ENCODE measurements around the gene EIF4G3. TPM values are rescaled to one million over a fixed set of nuclear protein-coding genes. Genes with fewer than 3 reads are reported as not detected.
"Not testable (repeated sequence)": the region's sequence is repeated elsewhere in the genome, so short reads cannot be mapped to it uniquely, and the experiment has no call there.

EIF4G3 gene
- total and polyA plus RNA-seq, 12 donors: 13.3 to 50.2 (median 36.1) TPM

- Histone ChIP-seq H3K27me3 (no peaks in the 10 kb centered on the region), H3K4me3 (no peak overlapping the region), H3K27ac (no peak overlapping the region), H3K4me1 (no peaks in the 10 kb centered on the region), H3K9me3 (no peaks in the 10 kb centered on the region), H3K36me3 (peaks cover 0 to 52% (median 16%) of the 10 kb centered on the region in 9 donors)
- 98 to 100% methylated on average over 1 of the region's 1 CpG for WGBS, 2 donors
- ATAC-seq: no peak
- no peak for DNase-seq
- intact Hi-C loops (cut with DNase I): no loop called here
- TF ChIP-seq CTCF (IDR thresholded peaks at IDR 0.05): no peak
Measured at GRCh38 chr1:20867062-20867461, 309.6 kb downstream of the EIF4G3 start.

DNA sequence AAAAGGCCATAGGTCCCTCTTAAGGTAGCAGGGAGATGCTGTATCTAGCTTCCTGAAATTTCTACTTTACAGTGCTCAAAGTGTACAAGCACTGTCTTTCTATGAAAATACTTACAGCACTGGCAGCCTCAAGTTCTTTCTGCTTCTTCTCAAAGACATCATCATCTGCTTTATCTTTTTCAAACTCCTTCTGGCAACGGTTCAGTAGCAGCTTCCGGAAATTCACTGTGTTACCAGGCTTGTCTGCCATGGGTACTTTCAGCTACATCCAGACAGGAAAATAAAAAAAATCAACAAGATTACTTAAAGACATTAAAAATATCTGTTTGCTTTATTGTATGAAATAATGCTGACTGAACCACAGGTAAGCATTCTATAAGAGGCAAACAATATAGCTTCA lies 311.7 kb downstream of the EIF4G3 start:
- Histone ChIP-seq H3K36me3 (peaks cover 0 to 64% (median 22%) of the 10 kb centered on the region in 9 donors), H3K4me3 (no peak overlapping the region), H3K4me1 (no peaks in the 10 kb centered on the region), H3K27ac (no peak overlapping the region), H3K9me3 (no peaks in the 10 kb centered on the region), H3K27me3 (no peaks in the 10 kb centered on the region)
- WGBS, 2 donors: 58 to 61% methylated on average over 2 of the region's 2 CpGs
- TF ChIP-seq CTCF (IDR thresholded peaks at IDR 0.05): no peak
- intact Hi-C loops (cut with DNase I): no loop called here
- no peak for ATAC-seq
- DNase-seq: no peak

DNA sequence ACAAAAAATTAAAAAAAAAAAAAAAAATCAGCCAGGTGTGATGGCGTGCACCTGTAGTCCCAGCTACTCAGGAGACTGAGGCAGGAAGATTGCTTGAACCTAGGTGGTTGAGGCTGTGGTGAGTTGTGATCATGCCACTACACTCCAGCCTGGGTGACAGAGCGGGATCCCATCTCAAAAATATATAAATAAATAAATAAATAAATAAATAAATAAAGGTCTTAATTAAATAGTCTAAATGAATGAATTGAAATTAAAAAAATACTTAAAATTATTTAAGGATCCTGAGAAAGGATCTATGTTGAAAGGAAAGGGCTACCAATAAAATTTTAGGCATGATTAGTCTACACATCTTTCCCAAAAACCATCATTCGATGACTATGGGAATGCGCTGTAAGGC lies 322.2 kb downstream of the EIF4G3 start:
- H3K4me3 ChIP-seq: no peak overlapping the region
- ATAC-seq (no peak), DNase-seq (no peak)
- H3K27ac ChIP-seq: no peak overlapping the region
- TF ChIP-seq CTCF (IDR thresholded peaks at IDR 0.05): no peak
- intact Hi-C loops (cut with DNase I): no loop called here
- peaks cover 0 to 100% (median 34%) of the 10 kb centered on the region in 9 donors for H3K36me3 ChIP-seq
- 99% methylated on average over 4 of the region's 4 CpGs for WGBS, 2 donors
- H3K27me3 ChIP-seq: no peaks in the 10 kb centered on the region
- no peaks in the 10 kb centered on the region for H3K4me1 ChIP-seq
- no peaks in the 10 kb centered on the region for H3K9me3 ChIP-seq

DNA sequence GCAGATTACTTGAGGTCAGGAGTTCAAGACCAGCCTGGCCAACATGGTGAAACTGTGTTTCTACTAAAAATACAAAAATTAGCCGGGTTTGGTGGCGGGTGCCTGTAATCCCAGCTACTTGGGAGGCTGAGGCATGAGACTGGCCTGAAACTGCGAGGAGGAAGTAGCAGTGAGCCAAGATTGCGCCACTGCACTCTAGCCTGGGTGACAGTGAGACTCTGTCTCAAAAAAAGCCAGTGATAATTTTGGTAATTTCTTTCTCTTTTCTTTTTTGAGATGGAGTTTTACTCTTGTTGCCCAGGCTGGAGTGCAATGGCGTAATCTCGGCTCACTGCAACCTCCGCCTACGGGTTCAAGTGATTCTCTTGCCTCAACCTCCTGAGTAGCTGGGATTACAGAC lies 324.9 kb downstream of the EIF4G3 start:
- peaks cover 0 to 100% (median 33%) of the 10 kb centered on the region in 9 donors for H3K36me3 ChIP-seq
- whole genome bisulfite sequencing, 2 donors: 86 to 95% methylated on average over 8 of the region's 8 CpGs
- H3K27ac ChIP-seq; H3K4me1 ChIP-seq; DNase-seq; H3K27me3 ChIP-seq; intact Hi-C loops (cut with DNase I); ATAC-seq; H3K4me3 ChIP-seq; H3K9me3 ChIP-seq: not testable (repeated sequence)

DNA sequence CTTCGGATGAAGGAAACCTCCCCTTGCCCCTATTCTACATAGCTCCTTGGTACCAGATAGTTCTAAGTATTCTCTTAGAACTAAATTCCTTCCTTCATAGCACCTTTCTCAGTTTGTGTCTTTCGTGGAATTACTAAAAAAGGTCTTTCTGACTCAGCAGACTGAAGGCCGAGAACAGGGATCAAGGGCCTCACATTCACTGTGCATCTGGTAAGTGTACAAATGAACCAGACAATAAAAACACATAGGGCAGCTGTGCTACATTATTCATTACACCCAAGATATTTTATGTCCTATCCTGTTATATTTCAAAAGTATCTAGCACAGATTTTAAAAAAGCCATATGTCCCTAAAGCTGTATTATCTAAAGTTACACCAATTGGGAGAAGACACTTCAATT lies 326.7 kb downstream of the EIF4G3 start:
- Histone ChIP-seq H3K9me3 (no peaks in the 10 kb centered on the region), H3K36me3 (peaks cover 0 to 100% (median 33%) of the 10 kb centered on the region in 9 donors), H3K27ac (no peak overlapping the region), H3K27me3 (no peaks in the 10 kb centered on the region), H3K4me1 (no peaks in the 10 kb centered on the region), H3K4me3 (no peak overlapping the region)
- intact Hi-C loops (cut with DNase I): no loop called here
- ATAC-seq (no peak), DNase-seq (no peak)
- WGBS, 2 donors: 92 to 95% methylated on average over 3 of the region's 3 CpGs
- TF ChIP-seq CTCF (IDR thresholded peaks at IDR 0.05): no peak
